Neuronal stem cell (in vitro differentiated cells): ENCODE data around the gene CHN1.

Experiments used
- DNase-seq: peaks from one replicate; pipeline ENCODE4 v3.0.0-alpha.2; 2013; ENCODE audit warnings: low spot score
- H2AFZ ChIP-seq: one replicate; pipeline ENCODE4 v1.6.1; 2013; ENCODE audit warnings: mild to moderate bottlenecking, low read length, inconsistent platforms
- H2AK5ac ChIP-seq: 2 replicates; pipeline ENCODE4 v1.6.1; 2013; ENCODE audit warnings: low read depth, mild to moderate bottlenecking, inconsistent platforms, low read length, moderate library complexity, mixed read lengths
- H2BK120ac ChIP-seq: 2 replicates; pipeline ENCODE4 v1.6.1; 2013; ENCODE audit warnings: low read depth, mild to moderate bottlenecking, inconsistent platforms, low read length, moderate library complexity, mixed read lengths
- H2BK12ac ChIP-seq: one replicate; pipeline ENCODE4 v1.6.1; 2013; ENCODE audit warnings: low read length, inconsistent platforms
- H2BK15ac ChIP-seq: 2 replicates; pipeline ENCODE4 v1.6.1; 2013; ENCODE audit warnings: mild to moderate bottlenecking, low read length, inconsistent platforms, mixed read lengths
- H2BK5ac ChIP-seq: one replicate; pipeline ENCODE4 v1.6.1; 2013; ENCODE audit warnings: inconsistent platforms, mild to moderate bottlenecking, low read length, moderate library complexity
- H3K14ac ChIP-seq: one replicate; pipeline ENCODE4 v1.6.1; 2013; ENCODE audit warnings: low read length, inconsistent platforms
- H3K18ac ChIP-seq: 2 replicates; pipeline ENCODE4 v1.6.1; 2013; ENCODE audit warnings: low read length, inconsistent platforms
- H3K23ac ChIP-seq: 2 replicates; pipeline ENCODE4 v1.6.1; 2013; ENCODE audit warnings: low read depth, mild to moderate bottlenecking, mixed read lengths, low read length, inconsistent platforms; ENCODE audit not compliant: poor library complexity
- H3K27ac ChIP-seq: replicated peaks from 3 replicates; pipeline ENCODE4 v1.5.1; 2013; ENCODE audit warnings: low read length, inconsistent platforms
- H3K27me3 ChIP-seq, 3 experiments: 2 replicates each; pipeline ENCODE4 v1.6.1; 2013; ENCODE audit warnings: low read length in 3 of 3, mild to moderate bottlenecking in 2 of 3, inconsistent platforms in 1 of 3, low read depth in 1 of 3, mixed read lengths in 1 of 3, moderate library complexity in 1 of 3; ENCODE audit not compliant: control insufficient read depth in 3 of 3, insufficient read depth in 3 of 3
- H3K36me3 ChIP-seq, 2 donors: replicated peaks in 1 of 2; 2 replicates each; pipeline ENCODE4 v1.6.1; 2013; ENCODE audit warnings: low read length in 2 of 2; ENCODE audit not compliant: control insufficient read depth in 2 of 2, insufficient read depth in 2 of 2
- H3K4ac ChIP-seq: 2 replicates; pipeline ENCODE4 v1.6.1; 2013; ENCODE audit warnings: inconsistent platforms, mild to moderate bottlenecking, low read length, moderate library complexity
- H3K4me1 ChIP-seq, 2 donors: 1 replicate in 1 of 2; 2 replicates in 1 of 2; pipeline ENCODE4 v1.6.1; 2013; ENCODE audit warnings: low read length in 2 of 2, low read depth in 1 of 2; ENCODE audit not compliant: control insufficient read depth in 2 of 2, insufficient read depth in 1 of 2
- H3K4me2 ChIP-seq: one replicate; pipeline ENCODE4 v1.6.1; 2013; ENCODE audit warnings: mild to moderate bottlenecking, low read length, inconsistent platforms; ENCODE audit not compliant: insufficient read depth, poor library complexity, severe bottlenecking
- H3K4me3 ChIP-seq, 2 donors: 2 replicates each; pipeline ENCODE4 v1.5.1; 2013; ENCODE audit warnings: low read length in 2 of 2, mild to moderate bottlenecking in 2 of 2, inconsistent platforms in 1 of 2, moderate library complexity in 1 of 2
- H3K79me1 ChIP-seq: one replicate; pipeline ENCODE4 v1.6.1; 2013; ENCODE audit warnings: low read depth, mild to moderate bottlenecking, inconsistent platforms, low read length, moderate library complexity
- H3K9ac ChIP-seq: one replicate; pipeline ENCODE4 v1.6.1; 2013; ENCODE audit warnings: mild to moderate bottlenecking, low read depth, low read length, inconsistent platforms; ENCODE audit not compliant: poor library complexity
- H3K9me3 ChIP-seq, 2 donors: replicated peaks in 1 of 2; 2 replicates each; pipeline versions ENCODE3 to v1.6.1; 2013; ENCODE audit warnings: low read length in 2 of 2, mild to moderate bottlenecking in 2 of 2, inconsistent platforms in 1 of 2, low read depth in 1 of 2, mixed read lengths in 1 of 2, moderate library complexity in 1 of 2; ENCODE audit not compliant: control insufficient read depth in 2 of 2, insufficient read depth in 1 of 2
- H4K8ac ChIP-seq: one replicate; pipeline ENCODE4 v1.6.1; 2013; ENCODE audit warnings: low read depth, mild to moderate bottlenecking, inconsistent platforms, low read length, moderate library complexity
- H4K91ac ChIP-seq: one replicate; pipeline ENCODE4 v1.6.1; 2013; ENCODE audit warnings: low read length, low read depth, mild to moderate bottlenecking, inconsistent platforms; ENCODE audit not compliant: poor library complexity
- WGBS, 2 donors: extraction: QIAGEN DNeasy Blood & Tissue Kit; methylation state at CpG; one replicate each; pipeline ENCODE4 v1.1.7; 2013; ENCODE audit warnings: missing lambda C conversion rate in 2 of 2, mixed read lengths in 1 of 2; ENCODE audit not compliant: insufficient read length in 2 of 2, insufficient replicate concordance in 1 of 2; ENCODE audit errors: extremely low coverage in 2 of 2; 5-methylcytosine and 5-hydroxymethylcytosine counted together

Gene CHN1

GRCh38 chr2:174918886-174919526, 86.2 kb downstream of the CHN1 start:
- Histone ChIP-seq H3K9me3 (peaks cover 0 to 23% of the 10 kb centered on the region in 2 donors), H3K27ac (no peak overlapping the region), H3K14ac (no peak overlapping the region), H3K4me2 (no peak overlapping the region), H3K36me3 (peaks cover 0 to 91% of the 10 kb centered on the region in 2 donors), H3K9ac (no peak overlapping the region), H2AFZ (no peak overlapping the region), H3K23ac (no peak overlapping the region), H2BK120ac (no peak overlapping the region), H3K27me3 (no peaks in the 10 kb centered on the region), H2BK12ac (no peak overlapping the region), H3K79me1 (no peaks in the 10 kb centered on the region), H2AK5ac (no peak overlapping the region), H2BK15ac (no peak overlapping the region), H3K4ac (no peak overlapping the region), H4K91ac (no peak overlapping the region), H3K18ac (no peak overlapping the region), H2BK5ac (no peak overlapping the region), H3K4me3 (no peak overlapping the region), H4K8ac (no peak overlapping the region), H3K4me1 (peaks cover 0 to 2% of the 10 kb centered on the region in 2 donors)
- DNase-seq, result no peak
- WGBS, 2 donors, result no CpG with 5 or more reads among the region's 1 CpG

- Histone ChIP-seq H2BK12ac (no peak overlapping the region), H3K4me3 (no peak overlapping the region), H3K36me3 (peaks cover 0 to 93% of the 10 kb centered on the region in 2 donors), H3K23ac (no peak overlapping the region), H2AK5ac (no peak overlapping the region), H3K27me3 (no peaks in the 10 kb centered on the region), H3K4me1 (peaks cover 0 to 2% of the 10 kb centered on the region in 2 donors), H4K91ac (no peak overlapping the region), H3K79me1 (no peaks in the 10 kb centered on the region), H2AFZ (no peak overlapping the region), H3K9me3 (peaks cover 0 to 7% of the 10 kb centered on the region in 2 donors), H2BK120ac (no peak overlapping the region), H3K27ac (no peak overlapping the region), H3K18ac (no peak overlapping the region), H3K14ac (no peak overlapping the region), H4K8ac (no peak overlapping the region), H3K4me2 (no peak overlapping the region), H2BK5ac (no peak overlapping the region), H3K9ac (no peak overlapping the region), H2BK15ac (no peak overlapping the region), H3K4ac (no peak overlapping the region)
- no CpG with 5 or more reads among the region's 4 CpGs for WGBS, 2 donors
- DNase-seq, result no peak
Measured at GRCh38 chr2:174916270-174916930, 88.8 kb downstream of the CHN1 start.

- Histone ChIP-seq H3K79me1 (no peaks in the 10 kb centered on the region), H3K14ac (no peak overlapping the region), H4K91ac (no peak overlapping the region), H3K36me3 (peaks cover 2 to 93% of the 10 kb centered on the region in 2 donors), H3K4me3 (no peak overlapping the region), H3K4me2 (no peak overlapping the region), H4K8ac (no peak overlapping the region), H2AFZ (no peak overlapping the region), H3K9me3 (peaks cover 0 to 12% of the 10 kb centered on the region in 2 donors), H2BK15ac (no peak overlapping the region), H2AK5ac (no peak overlapping the region), H2BK5ac (no peak overlapping the region), H3K23ac (no peak overlapping the region), H3K4me1 (peaks cover 0 to 2% of the 10 kb centered on the region in 2 donors), H3K9ac (no peak overlapping the region), H3K27me3 (no peaks in the 10 kb centered on the region), H2BK120ac (no peak overlapping the region), H3K27ac (no peak overlapping the region), H2BK12ac (no peak overlapping the region), H3K4ac (no peak overlapping the region), H3K18ac (no peak overlapping the region)
- no peak for DNase-seq
- WGBS, 2 donors, result no CpG with 5 or more reads among the region's 7 CpGs
Measured at GRCh38 chr2:174914853-174915760, 90.1 kb downstream of the CHN1 start.

- no peak overlapping the region for H3K9ac ChIP-seq
- H3K18ac ChIP-seq, result no peak overlapping the region
- H2BK12ac ChIP-seq, result no peak overlapping the region
- DNase-seq, result no peak
- H2AFZ ChIP-seq, result no peak overlapping the region
- H2BK15ac ChIP-seq, result no peak overlapping the region
- no peak overlapping the region for H4K8ac ChIP-seq
- H3K79me1 ChIP-seq, result no peaks in the 10 kb centered on the region
- no CpG with 5 or more reads among the region's 3 CpGs for WGBS, 2 donors
- H3K4ac ChIP-seq, result no peak overlapping the region
- H3K27me3 ChIP-seq, result no peaks in the 10 kb centered on the region
- no peak overlapping the region for H2BK120ac ChIP-seq
- H3K14ac ChIP-seq, result no peak overlapping the region
- no peak overlapping the region for H3K23ac ChIP-seq
- no peak overlapping the region for H3K4me2 ChIP-seq
- no peak overlapping the region for H2AK5ac ChIP-seq
- H3K27ac ChIP-seq, result no peak overlapping the region
- H3K9me3 ChIP-seq, result peaks cover 0 to 20% of the 10 kb centered on the region in 2 donors
- no peak overlapping the region for H4K91ac ChIP-seq
- H2BK5ac ChIP-seq, result no peak overlapping the region
- H3K36me3 ChIP-seq, result peaks cover 2 to 93% of the 10 kb centered on the region in 2 donors
- no peak overlapping the region for H3K4me3 ChIP-seq
- H3K4me1 ChIP-seq, result no peaks in the 10 kb centered on the region
Measured at GRCh38 chr2:174908284-174908683, 96.9 kb downstream of the CHN1 start.
